Activated naive CD4-positive, alpha-beta T cell treated with anti-CD3 and anti-CD28 coated beads, Interleukin-2, amount 10 ng/mL, durations not matched to agents 7 days and 5 days (primary cell): Measurements from ENCODE around the gene PRCD.

ENCODE experiments used
- CTCF ChIA-PET: fragments of 350-600 bp; sonication (Branson Sonifier 250); formaldehyde crosslinking; loops from one replicate; lab custom pipeline; 2021; ENCODE audit warnings: antibody characterized with exemption; lab: Charles Lee
- DNase-seq: peaks from one replicate; pipeline ENCODE4 v3.0.0-alpha.2; 2020
- H3K27ac Mint-ChIP-seq: one replicate; pipeline ENCODE4 v1.8.0; 2021; ENCODE audit warnings: mild to moderate bottlenecking, moderate library complexity, mixed read lengths
- H3K27me3 Mint-ChIP-seq: one replicate; pipeline ENCODE4 v1.8.0; 2021; ENCODE audit warnings: mild to moderate bottlenecking, mixed read lengths
- H3K36me3 Mint-ChIP-seq: one replicate; pipeline ENCODE4 v1.8.0; 2021; ENCODE audit warnings: mixed read lengths
- H3K4me1 Mint-ChIP-seq: one replicate; pipeline ENCODE4 v1.8.0; 2021; ENCODE audit warnings: mixed read lengths
- H3K4me3 Mint-ChIP-seq: one replicate; pipeline ENCODE4 v1.8.0; 2021; ENCODE audit warnings: mild to moderate bottlenecking, moderate library complexity, mixed read lengths
- H3K9me3 Mint-ChIP-seq: one replicate; pipeline ENCODE4 v1.8.0; 2021; ENCODE audit warnings: mixed read lengths

PRCD gene

DNA sequence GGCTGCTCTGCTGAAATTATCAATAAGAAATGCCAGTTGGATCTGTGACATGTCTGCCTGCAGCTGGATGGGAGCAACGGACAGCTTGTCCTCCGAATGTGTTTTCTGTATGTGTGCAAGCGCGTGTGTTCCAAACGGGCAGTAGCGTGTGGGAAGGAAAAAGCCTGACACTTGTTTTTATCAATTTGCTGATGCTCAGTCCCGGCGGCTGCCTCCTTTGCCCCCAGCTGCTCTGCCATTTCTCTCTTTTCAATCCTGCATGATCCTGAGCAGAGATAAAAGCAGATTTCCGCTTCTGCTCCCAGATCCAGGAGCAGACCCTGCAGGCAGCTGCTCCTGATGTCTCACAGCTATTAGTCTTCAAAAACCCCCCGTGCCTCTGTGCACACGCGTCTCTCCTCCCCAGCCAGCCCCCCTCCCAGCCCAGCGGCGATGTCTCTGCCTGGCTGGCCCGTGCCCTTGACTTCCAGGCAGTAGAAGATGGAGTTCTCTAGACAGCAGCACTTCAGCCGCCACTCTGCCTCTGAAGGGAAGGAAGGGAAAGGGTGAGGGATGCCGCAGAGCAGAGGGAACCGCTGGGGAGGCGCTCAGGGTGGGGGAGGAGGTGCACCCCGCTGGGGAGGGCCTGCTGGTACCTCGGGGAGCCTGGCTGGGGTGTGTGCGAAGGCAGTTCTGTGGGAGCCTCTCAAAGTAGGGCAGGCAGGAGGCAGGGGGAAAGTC is 4.1 kb downstream of the PRCD start:
- peaks cover 5% of the 10 kb centered on the region for H3K4me1 Mint-ChIP-seq
- no peak overlapping the region for H3K4me3 Mint-ChIP-seq
- H3K36me3 Mint-ChIP-seq: no peaks in the 10 kb centered on the region
- peaks cover 64% of the 10 kb centered on the region for H3K27me3 Mint-ChIP-seq
- no peak for DNase-seq
- H3K27ac Mint-ChIP-seq: no peak overlapping the region
- CTCF ChIA-PET: interaction anchor here (1.5 to 1.7 kb wide), 2 partner anchors 20 to 23 kb away, joined by 6 to 9 read pairs; no protein-coding TSS in a partner anchor
- H3K9me3 Mint-ChIP-seq: no peaks in the 10 kb centered on the region

DNA sequence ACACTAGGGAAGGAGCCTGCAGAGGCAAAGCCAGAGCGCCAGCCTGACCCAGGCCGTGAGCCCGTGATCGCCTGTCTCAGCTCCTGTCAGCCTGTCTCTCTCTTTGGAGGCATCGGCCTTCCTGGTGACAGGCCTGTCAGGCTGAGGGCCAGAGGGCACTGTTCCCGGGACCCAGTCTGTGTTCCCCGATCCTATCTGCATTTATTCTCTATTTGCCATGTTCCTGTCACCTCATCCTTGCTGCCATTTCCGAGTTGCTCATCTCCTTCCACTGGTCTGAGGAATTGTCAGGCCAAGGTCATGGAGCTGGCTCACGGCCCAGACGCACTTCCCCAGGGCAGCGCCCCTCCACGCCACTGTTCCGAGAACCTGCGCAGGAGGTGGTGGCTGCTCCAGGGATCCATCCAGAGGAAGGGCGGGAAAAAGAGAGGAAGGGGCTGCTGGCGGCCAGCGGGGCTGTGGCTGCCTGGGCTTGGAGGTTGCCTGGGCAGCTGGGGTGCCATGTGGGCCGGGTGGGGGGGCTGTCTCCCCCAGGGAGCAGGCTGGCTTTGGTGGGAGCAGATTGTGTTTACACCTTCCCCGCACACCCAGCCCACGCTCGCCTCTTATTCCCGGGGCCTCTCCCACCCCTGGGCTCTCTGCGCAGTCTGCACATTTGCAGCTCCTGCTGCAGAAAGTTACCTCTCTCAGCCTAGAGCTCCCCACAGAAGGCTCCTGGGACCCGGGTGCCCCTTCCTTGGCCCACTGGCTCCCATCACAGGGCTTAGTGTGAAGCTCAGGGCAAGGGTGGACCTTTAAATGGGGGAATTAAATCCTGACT is 4.9 kb downstream of the PRCD start:
- no peaks in the 10 kb centered on the region for H3K36me3 Mint-ChIP-seq
- CTCF ChIA-PET: interaction anchor here (0.6 to 2.9 kb wide), 8 partner anchors 12 to 86 kb away, joined by 3 to 29 read pairs (median 6); no protein-coding TSS in a partner anchor
- peaks cover 5% of the 10 kb centered on the region for H3K4me1 Mint-ChIP-seq
- H3K4me3 Mint-ChIP-seq: no peak overlapping the region
- H3K27ac Mint-ChIP-seq: no peak overlapping the region
- peaks cover 57% of the 10 kb centered on the region for H3K27me3 Mint-ChIP-seq
- H3K9me3 Mint-ChIP-seq: no peaks in the 10 kb centered on the region
- DNase-seq: no peak

DNA sequence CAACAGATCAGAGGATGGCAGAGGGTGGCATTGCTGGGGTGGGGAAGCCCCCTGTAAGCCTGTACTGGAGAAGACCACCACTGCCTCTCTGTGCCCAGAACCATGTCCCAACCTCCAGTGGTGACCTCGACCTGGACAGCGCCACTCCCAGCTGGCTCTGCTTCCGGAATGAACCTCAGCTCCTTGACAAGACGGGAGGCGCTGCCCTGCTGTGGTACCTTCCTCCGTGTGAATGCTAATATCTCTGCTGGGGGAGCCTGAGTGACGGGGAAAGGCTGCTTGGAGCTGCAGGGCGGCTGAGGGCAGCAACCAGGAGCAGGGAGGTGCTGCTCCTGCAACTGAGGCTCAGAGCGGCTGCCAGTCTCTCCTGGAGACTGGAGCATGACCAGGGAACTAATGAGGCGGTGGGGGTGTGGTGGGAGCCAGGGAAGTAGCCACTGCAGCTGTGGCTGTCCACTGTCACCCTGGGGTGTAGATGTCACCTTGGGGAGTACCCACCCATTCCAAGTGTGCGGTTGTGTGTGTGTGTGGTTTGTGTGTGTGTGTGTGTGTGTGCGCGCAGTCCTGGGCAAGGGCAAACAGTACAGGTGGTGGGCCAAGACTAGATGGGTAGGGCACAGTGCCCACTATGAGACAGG is 6.2 kb downstream of the PRCD start:
- Mint-ChIP-seq H3K9me3 (no peaks in the 10 kb centered on the region), H3K27ac (no peak overlapping the region), H3K4me3 (no peak overlapping the region), H3K27me3 (peaks cover 48% of the 10 kb centered on the region), H3K36me3 (no peaks in the 10 kb centered on the region), H3K4me1 (peaks cover 4% of the 10 kb centered on the region)
- CTCF ChIA-PET: interaction anchor here (1.1 to 2.9 kb wide), 13 partner anchors 9 to 135 kb away, joined by 3 to 29 read pairs (median 5); partner anchors contain the start of genes CYGB and RHBDF2
- DNase-seq: no peak

DNA sequence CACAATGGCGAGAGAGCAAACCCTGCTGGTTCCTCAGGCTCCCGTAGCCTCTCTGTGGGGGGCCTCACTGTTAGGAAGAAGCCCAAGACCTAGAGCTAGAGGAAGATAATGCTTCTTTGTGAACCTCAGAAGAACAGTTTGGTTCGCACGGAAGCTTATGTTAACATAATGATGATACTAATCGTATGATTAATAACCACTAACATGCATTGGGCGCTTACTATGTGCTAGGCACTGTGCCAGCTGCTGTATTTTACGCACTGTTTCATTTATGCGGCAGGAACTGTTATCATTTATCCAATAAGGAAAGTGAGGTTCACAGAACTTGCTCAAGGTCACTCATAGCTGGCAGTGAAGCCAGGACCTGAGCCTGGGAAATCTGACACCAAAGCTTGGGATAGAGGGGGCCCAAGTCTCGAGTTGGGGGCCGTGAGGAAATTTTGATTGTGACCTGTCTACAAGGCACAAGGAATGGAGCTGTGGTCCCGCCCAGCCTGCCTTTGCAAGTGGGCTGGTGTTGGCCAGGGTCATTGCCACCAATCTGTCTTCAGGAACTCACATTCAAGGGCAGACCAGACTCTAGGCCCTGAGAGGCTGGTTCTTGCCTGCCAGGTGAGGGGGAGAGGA is 6.8 kb downstream of the PRCD start:
- H3K4me1 Mint-ChIP-seq: peaks cover 7% of the 10 kb centered on the region
- no peaks in the 10 kb centered on the region for H3K36me3 Mint-ChIP-seq
- no peak for DNase-seq
- H3K27ac Mint-ChIP-seq: no peak overlapping the region
- no peak overlapping the region for H3K4me3 Mint-ChIP-seq
- CTCF ChIA-PET: interaction anchor here (0.8 to 2.9 kb wide), 14 partner anchors 9 to 150 kb away, joined by 3 to 29 read pairs (median 4); partner anchors contain the start of genes CYGB and RHBDF2
- peaks cover 41% of the 10 kb centered on the region for H3K27me3 Mint-ChIP-seq
- no peaks in the 10 kb centered on the region for H3K9me3 Mint-ChIP-seq

DNA sequence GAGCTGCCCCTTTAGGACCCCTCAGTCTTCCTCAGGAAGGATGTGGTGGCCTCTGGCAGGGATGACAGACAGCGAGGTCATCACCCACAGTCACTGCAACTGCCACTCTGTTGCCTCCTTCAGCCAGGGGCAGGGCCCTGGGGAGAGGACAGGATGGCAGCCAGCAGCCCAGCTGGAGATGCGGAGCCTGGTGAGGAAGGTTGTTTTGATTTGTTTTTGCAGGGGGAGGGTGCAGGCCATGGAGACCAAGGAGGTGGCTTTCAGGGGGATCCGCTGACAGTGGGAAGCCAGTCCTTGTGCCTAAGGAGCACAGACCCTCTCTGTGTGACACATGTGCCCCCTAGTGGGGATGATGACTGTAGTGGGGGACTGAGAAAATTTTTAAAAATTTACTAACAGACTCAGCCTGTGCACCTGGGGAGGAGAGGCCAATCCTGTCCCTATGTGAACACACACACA is 7.4 kb downstream of the PRCD start:
- CTCF ChIA-PET: interaction anchor here (0.8 to 2.9 kb wide), 14 partner anchors 10 to 150 kb away, joined by 3 to 29 read pairs (median 4); partner anchors contain the start of genes CYGB and RHBDF2
- Mint-ChIP-seq H3K36me3 (no peaks in the 10 kb centered on the region), H3K4me3 (no peak overlapping the region), H3K27ac (no peak overlapping the region), H3K27me3 (peaks cover 36% of the 10 kb centered on the region), H3K4me1 (peaks cover 8% of the 10 kb centered on the region), H3K9me3 (no peaks in the 10 kb centered on the region)
- peak; percentile 76 for DNase-seq

DNA sequence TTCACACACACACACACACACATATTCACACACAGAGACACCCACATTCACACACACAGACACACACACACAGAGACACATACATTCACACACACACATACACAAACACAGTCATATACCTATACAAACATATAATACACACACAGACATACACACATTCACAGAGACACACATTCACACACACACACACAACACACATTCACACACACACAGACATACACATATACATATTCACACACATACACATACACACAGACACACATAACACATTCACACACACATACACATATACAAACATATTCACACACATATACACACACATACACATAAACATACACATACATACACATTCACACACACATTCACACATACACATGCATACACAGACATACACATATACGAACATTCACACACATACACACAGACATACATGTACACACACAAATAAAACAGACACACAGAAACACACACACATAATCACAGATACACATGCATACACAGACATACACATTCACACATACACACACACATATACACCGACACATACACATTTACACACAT is 7.9 kb downstream of the PRCD start:
- H3K4me1 Mint-ChIP-seq: peaks cover 8% of the 10 kb centered on the region
- no peaks in the 10 kb centered on the region for H3K9me3 Mint-ChIP-seq
- DNase-seq: no peak
- H3K4me3 Mint-ChIP-seq: no peak overlapping the region
- CTCF ChIA-PET: interaction anchor here (1.0 to 2.9 kb wide), 8 partner anchors 9 to 151 kb away, joined by 3 to 29 read pairs (median 4); no protein-coding TSS in a partner anchor
- H3K27me3 Mint-ChIP-seq: peaks cover 31% of the 10 kb centered on the region
- no peak overlapping the region for H3K27ac Mint-ChIP-seq
- H3K36me3 Mint-ChIP-seq: no peaks in the 10 kb centered on the region

DNA sequence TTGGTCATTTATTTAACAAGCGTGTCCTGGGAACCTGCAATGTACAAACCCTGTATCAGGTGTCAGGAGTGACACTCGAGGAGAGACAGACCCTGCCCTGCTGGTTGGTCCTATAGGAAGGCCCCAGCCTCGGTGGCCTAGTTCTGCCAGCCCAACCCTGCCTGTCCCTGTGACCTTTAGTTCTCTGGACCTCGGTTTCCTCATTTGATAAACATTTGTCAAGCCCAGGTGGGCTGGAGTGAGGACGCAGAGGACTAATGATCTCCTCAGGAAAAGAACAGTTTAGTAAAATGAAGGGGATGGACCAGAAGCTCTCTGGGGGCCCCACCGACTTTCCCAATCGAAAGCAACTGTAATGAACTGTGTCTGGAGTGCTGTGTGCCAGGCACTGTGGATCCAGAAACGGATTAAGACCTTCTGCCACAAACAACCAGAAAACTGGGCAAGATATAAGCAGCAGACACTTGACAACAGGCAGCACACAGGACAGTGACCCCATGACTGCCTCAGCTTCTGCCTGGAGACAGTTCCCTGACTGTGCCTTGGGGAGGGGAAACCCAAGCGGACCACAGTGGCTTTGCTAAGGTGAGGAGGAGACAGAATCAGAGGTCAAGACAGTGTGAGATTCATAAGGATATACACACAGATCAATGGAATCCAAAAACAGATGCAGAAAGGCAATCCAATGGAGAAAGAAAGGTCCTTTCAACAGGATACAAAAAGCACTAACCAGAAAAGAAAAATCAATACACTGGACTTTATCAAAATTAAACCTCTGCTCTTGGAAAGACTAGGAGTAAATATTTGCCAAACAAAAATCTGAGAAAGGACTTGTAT is 8.8 kb downstream of the PRCD start:
- H3K27ac Mint-ChIP-seq: no peak overlapping the region
- H3K36me3 Mint-ChIP-seq: no peaks in the 10 kb centered on the region
- no peaks in the 10 kb centered on the region for H3K9me3 Mint-ChIP-seq
- DNase-seq: no peak
- no peak overlapping the region for H3K4me3 Mint-ChIP-seq
- H3K4me1 Mint-ChIP-seq: peaks cover 8% of the 10 kb centered on the region
- CTCF ChIA-PET: interaction anchor here (1.1 to 1.5 kb wide), 2 partner anchors 9 to 26 kb away, joined by 3 to 5 read pairs; partner anchors contain the start of gene PRCD
- peaks cover 22% of the 10 kb centered on the region for H3K27me3 Mint-ChIP-seq

DNA sequence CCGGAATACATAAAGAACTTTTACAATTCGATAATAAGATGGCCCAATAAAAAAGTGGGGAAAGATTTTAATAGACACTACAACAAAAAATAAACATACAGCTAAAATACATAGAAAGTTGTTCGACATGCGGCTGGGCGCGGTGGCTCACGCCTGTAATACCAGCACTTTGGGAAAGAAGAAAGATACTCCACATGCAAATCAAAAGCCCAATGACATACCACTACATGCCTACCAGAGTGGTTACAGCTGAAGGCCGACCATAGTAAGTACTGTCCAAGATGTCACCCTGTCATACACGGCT is 9.3 kb downstream of the PRCD start:
- H3K4me1 Mint-ChIP-seq: peaks cover 8% of the 10 kb centered on the region
- CTCF ChIA-PET: interaction anchor here (1.1 to 1.5 kb wide), 2 partner anchors 9 to 26 kb away, joined by 3 to 5 read pairs; partner anchors contain the start of gene PRCD
- H3K27ac Mint-ChIP-seq: no peak overlapping the region
- H3K4me3 Mint-ChIP-seq: no peak overlapping the region
- no peaks in the 10 kb centered on the region for H3K36me3 Mint-ChIP-seq
- H3K9me3 Mint-ChIP-seq: no peaks in the 10 kb centered on the region
- DNase-seq: no peak
- H3K27me3 Mint-ChIP-seq: peaks cover 16% of the 10 kb centered on the region

DNA sequence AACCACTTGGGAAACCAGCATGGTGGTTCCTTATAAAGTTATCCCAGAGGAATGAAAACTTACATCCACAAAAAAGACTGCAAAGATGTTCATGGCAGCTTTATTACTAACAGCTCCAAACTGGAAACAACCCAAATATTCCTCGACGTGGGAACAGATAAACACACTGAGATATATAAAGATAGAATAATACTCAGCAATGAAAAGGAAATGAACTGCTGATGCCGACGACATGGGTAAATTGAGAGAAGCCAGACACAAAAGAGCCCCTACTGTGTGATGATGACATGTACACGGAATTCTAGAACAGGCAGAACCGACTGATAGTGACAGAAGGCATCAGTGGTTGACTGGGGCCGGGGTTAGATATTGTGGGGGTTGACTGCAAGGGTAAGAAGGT is 9.7 kb downstream of the PRCD start:
- CTCF ChIA-PET: interaction anchor here (1.1 to 1.5 kb wide), 2 partner anchors 10 to 27 kb away, joined by 3 to 5 read pairs; partner anchors contain the start of gene PRCD
- Mint-ChIP-seq H3K4me1 (peaks cover 8% of the 10 kb centered on the region), H3K36me3 (no peaks in the 10 kb centered on the region), H3K27me3 (peaks cover 13% of the 10 kb centered on the region), H3K27ac (no peak overlapping the region), H3K9me3 (no peaks in the 10 kb centered on the region), H3K4me3 (no peak overlapping the region)
- DNase-seq: no peak

DNA sequence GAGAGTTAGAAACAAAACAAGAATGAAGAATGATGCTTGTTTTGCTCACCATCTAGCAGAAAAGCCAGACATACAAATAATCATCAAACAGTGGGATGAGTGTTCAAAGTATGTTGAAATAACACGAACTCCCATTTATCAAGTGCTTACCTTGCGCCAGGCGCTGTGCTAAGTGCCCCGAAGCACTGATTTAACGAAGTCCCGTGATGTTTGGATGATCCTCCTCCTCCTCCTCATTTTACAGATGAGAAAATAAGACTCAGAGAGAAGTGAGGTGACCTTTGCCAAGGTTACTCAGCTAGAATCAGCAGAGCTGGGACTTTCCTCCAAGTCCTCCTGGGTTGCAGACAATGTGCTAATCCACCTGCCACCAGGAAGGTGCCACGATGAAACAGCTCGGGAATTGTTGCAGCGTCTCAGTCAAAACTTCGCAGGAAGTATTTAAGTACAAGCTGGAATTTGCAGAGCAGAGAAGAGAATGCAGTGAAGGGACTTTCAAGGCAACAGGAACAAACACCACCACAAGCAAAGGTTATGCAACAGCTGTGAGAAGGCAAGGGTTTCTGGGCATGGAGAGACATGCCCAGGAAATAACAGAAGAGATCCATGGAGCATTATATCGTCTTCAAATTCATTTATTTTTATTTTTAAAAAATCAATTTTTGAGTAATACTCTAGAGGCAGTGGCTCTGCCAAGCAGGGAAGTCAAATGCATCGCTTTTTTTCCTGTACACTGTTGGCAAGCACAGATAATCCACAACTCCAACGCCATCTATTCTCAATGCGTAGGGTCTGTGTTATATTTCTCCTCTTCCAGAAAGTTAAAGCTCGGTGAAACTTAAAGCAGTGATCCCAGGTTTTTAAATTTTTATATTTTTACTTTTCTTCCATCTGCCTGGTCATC is 11.1 kb downstream of the PRCD start:
- DNase-seq: no peak
- H3K36me3 Mint-ChIP-seq: peaks cover 3% of the 10 kb centered on the region

DNA sequence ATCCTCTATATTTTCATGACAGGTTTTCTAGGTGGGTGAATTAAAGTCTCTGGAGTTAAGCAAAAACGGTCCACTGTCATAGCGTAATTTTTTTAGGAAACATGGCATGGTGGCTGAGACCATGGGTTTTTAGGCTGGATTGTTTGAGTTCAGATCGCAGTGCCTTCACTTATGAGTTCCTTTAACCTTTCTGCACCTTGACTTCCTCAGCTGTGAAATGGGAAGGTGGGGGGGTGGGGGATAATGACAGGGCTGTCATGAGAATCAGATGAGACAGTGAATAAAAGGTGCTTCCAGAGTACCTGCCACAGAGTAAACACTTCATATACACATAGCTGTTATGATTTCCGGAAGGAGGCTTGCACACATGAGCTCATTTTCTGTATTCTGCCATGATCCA is 11.8 kb downstream of the PRCD start:
- Mint-ChIP-seq H3K9me3 (no peaks in the 10 kb centered on the region), H3K4me1 (peaks cover 17% of the 10 kb centered on the region), H3K4me3 (no peak overlapping the region), H3K36me3 (peaks cover 3% of the 10 kb centered on the region), H3K27ac (no peak overlapping the region), H3K27me3 (peaks cover 4% of the 10 kb centered on the region)
- no peak for DNase-seq
- CTCF ChIA-PET: interaction anchor here (0.8 to 1.5 kb wide), 7 partner anchors 24 to 163 kb away, joined by 3 to 6 read pairs (median 3); partner anchors contain the start of genes AANAT and UBE2O

More for the DNA sequence above, 11.1 kb downstream of the PRCD start:
- Mint-ChIP-seq H3K9me3 (no peaks in the 10 kb centered on the region), H3K27ac (no peak overlapping the region), H3K4me3 (no peak overlapping the region), H3K27me3 (peaks cover 4% of the 10 kb centered on the region), H3K4me1 (peaks cover 13% of the 10 kb centered on the region)
- CTCF ChIA-PET: interaction anchor here (0.8 to 1.5 kb wide), 6 partner anchors 23 to 163 kb away, joined by 3 to 6 read pairs (median 3); partner anchors contain the start of genes AANAT and UBE2O
